ENCODE data around the gene GPR132. TPM values are rescaled to one million over a fixed set of nuclear protein-coding genes. Genes with fewer than 3 reads are reported as not detected.
"Not testable (repeated sequence)": the region's sequence is repeated elsewhere in the genome, so short reads cannot be mapped to it uniquely, and the experiment has no call there.

Gene GPR132
- polyA plus RNA-seq (ENCODE audit: insufficient read length in 3 of 3): under 1 TPM; 0.28 to 0.40 (median 0.32) TPM

- DNase-seq (ENCODE audit: low read depth in 3 of 3, low spot score in 2 of 3): no peak
Measured at GRCh38 chr14:105065280-105066228, at the start of gene GPR132. GPR132 (minus strand) TSS chr14:105065430; CDS start chr14:105055420, 10,010 bp downstream.

- DNase-seq (ENCODE audit: low read depth in 3 of 3, low spot score in 2 of 3): not testable (repeated sequence)
Measured at GRCh38 chr14:105109243-105109642, 44.0 kb upstream of the GPR132 start.

GRCh38 chr14:105108516-105108864 lies 43.3 kb upstream of the GPR132 start:
- no peak for DNase-seq (ENCODE audit: low read depth in 3 of 3, low spot score in 2 of 3)

- DNase-seq (ENCODE audit: low read depth in 3 of 3, low spot score in 2 of 3): no peak
Measured at GRCh38 chr14:105107781-105108515, 42.7 kb upstream of the GPR132 start.

- DNase-seq (ENCODE audit: low read depth in 3 of 3, low spot score in 2 of 3): no peak
Measured at GRCh38 chr14:105107351-105107750, 42.1 kb upstream of the GPR132 start.

- no peak for DNase-seq (ENCODE audit: low read depth in 3 of 3, low spot score in 2 of 3)
Measured at GRCh38 chr14:105105158-105105557, 39.9 kb upstream of the GPR132 start.

GRCh38 chr14:105102893-105103292 lies 37.7 kb upstream of the GPR132 start:
- DNase-seq (ENCODE audit: low read depth in 3 of 3, low spot score in 2 of 3): no peak

- no peak for DNase-seq (ENCODE audit: low read depth in 3 of 3, low spot score in 2 of 3)
Measured at GRCh38 chr14:105102361-105102870, 37.2 kb upstream of the GPR132 start.

GRCh38 chr14:105100910-105101309 lies 35.7 kb upstream of the GPR132 start:
- DNase-seq (ENCODE audit: low read depth in 3 of 3, low spot score in 2 of 3): no peak

GRCh38 chr14:105099778-105100177 lies 34.5 kb upstream of the GPR132 start:
- no peak for DNase-seq (ENCODE audit: low read depth in 3 of 3, low spot score in 2 of 3)

- DNase-seq (ENCODE audit: low read depth in 3 of 3, low spot score in 2 of 3): no peak
Measured at GRCh38 chr14:105098316-105098715, 33.1 kb upstream of the GPR132 start.

- no peak for DNase-seq (ENCODE audit: low read depth in 3 of 3, low spot score in 2 of 3)
Measured at GRCh38 chr14:105097794-105098127, 32.5 kb upstream of the GPR132 start.

GRCh38 chr14:105096206-105096875 lies 31.1 kb upstream of the GPR132 start:
- no peak for DNase-seq (ENCODE audit: low read depth in 3 of 3, low spot score in 2 of 3)

GRCh38 chr14:105095236-105095805 lies 30.1 kb upstream of the GPR132 start:
- DNase-seq (ENCODE audit: low read depth in 3 of 3, low spot score in 2 of 3): no peak

GRCh38 chr14:105094193-105094907 lies 29.1 kb upstream of the GPR132 start:
- no peak for DNase-seq (ENCODE audit: low read depth in 3 of 3, low spot score in 2 of 3)

- DNase-seq (ENCODE audit: low read depth in 3 of 3, low spot score in 2 of 3): peak in 1 of 3 donors; percentile 57
Measured at GRCh38 chr14:105093431-105094192, 28.4 kb upstream of the GPR132 start.

- no peak for DNase-seq (ENCODE audit: low read depth in 3 of 3, low spot score in 2 of 3)
Measured at GRCh38 chr14:105093038-105093430, 27.8 kb upstream of the GPR132 start.

GRCh38 chr14:105092171-105093037 lies 27.2 kb upstream of the GPR132 start:
- no peak for DNase-seq (ENCODE audit: low read depth in 3 of 3, low spot score in 2 of 3)
